Endothelial cell of umbilical vein (primary cell): ENCODE measurements around the gene POLR3G. TPM values are rescaled to one million over a fixed set of nuclear protein-coding genes. Genes with fewer than 3 reads are reported as not detected.

ENCODE experiments used
- BruUV-seq: library from RNA; stranded (reverse); fragments of 400-500 nt; replicated peaks from 2 replicates; lab custom pipeline; 2021; lab: Mats Ljungman, UMichigan
- CTCF ChIA-PET: fragments of 300-600, 350-600 bp; sonication (Branson Sonifier 250); formaldehyde crosslinking; loops from one replicate; lab custom pipeline; 2021; ENCODE audit warnings: antibody characterized with exemption, inconsistent platforms; lab: Charles Lee
- POLR2A ChIA-PET: fragments of 300-600, 350-600 bp; sonication (Branson Sonifier 250); formaldehyde crosslinking; loops from one replicate; lab custom pipeline; 2021; ENCODE audit warnings: antibody characterized with exemption, inconsistent platforms; lab: Charles Lee
- DNase-seq: peaks from one replicate; pipeline ENCODE4 v3.0.0-alpha.2; 2011; ENCODE audit warnings: low read depth, low spot score
- FAIRE-seq: peaks from 2 replicates; lab custom pipeline; 2011; peaks lifted over from hg19 to GRCh38; lab: Jason Lieb, UNC
- H2AFZ ChIP-seq: 2 replicates; pipeline ENCODE4 v1.6.0; 2012; ENCODE audit warnings: low read depth, low read length, control low read depth, inconsistent platforms
- H3K27ac ChIP-seq: 2 replicates; pipeline ENCODE4 v1.5.1; 2011; ENCODE audit warnings: low read depth, mild to moderate bottlenecking, control low read depth, low read length, moderate library complexity; ENCODE audit not compliant: insufficient read depth
- H3K27me3 ChIP-seq, 2 experiments: 2 replicates each; pipeline versions ENCODE4 v1.6.0 to v1.6.1; 2011; ENCODE audit warnings: low read length in 2 of 2, mixed read lengths in 1 of 2; ENCODE audit not compliant: control insufficient read depth in 2 of 2, insufficient read depth in 2 of 2
- H3K36me3 ChIP-seq, 2 experiments: 2 replicates in 1 of 2; 3 replicates in 1 of 2; pipeline ENCODE4 v1.5.1; 2011; ENCODE audit warnings: low read length in 2 of 2, mild to moderate bottlenecking in 1 of 2, moderate library complexity in 1 of 2; ENCODE audit not compliant: control insufficient read depth in 2 of 2, insufficient read depth in 2 of 2; ENCODE audit errors: extremely low read depth in 1 of 2
- H3K4me1 ChIP-seq: 3 replicates; pipeline ENCODE4 v1.5.1; 2011; ENCODE audit warnings: mild to moderate bottlenecking, low read length; ENCODE audit not compliant: control insufficient read depth, insufficient read depth; ENCODE audit errors: extremely low read depth
- H3K4me2 ChIP-seq: 2 replicates; pipeline ENCODE4 v1.6.1; 2011; ENCODE audit warnings: low read length, control low read depth, mixed read lengths; ENCODE audit not compliant: insufficient read depth
- H3K4me3 ChIP-seq, 3 experiments: fragments of 200-600 bp in 1 of 3; sonication (generic), shearing (Covaris generic) in 1 of 3; replicated peaks in 1 of 3; 2 replicates each; pipeline ENCODE4 v1.5.1; 2011 to 2016; ENCODE audit warnings: control low read depth in 3 of 3, low read length in 3 of 3, mild to moderate bottlenecking in 2 of 3, inconsistent platforms in 1 of 3, low read depth in 1 of 3, moderate library complexity in 1 of 3; ENCODE audit not compliant: insufficient read depth in 1 of 3
- H3K79me2 ChIP-seq: 2 replicates; pipeline ENCODE4 v1.6.0; 2012; ENCODE audit warnings: low read length, inconsistent platforms; ENCODE audit not compliant: control insufficient read depth, insufficient read depth
- H3K9ac ChIP-seq: replicated peaks from 2 replicates; pipeline ENCODE3; 2011; ENCODE audit warnings: low read length, control low read depth; ENCODE audit not compliant: insufficient read depth; ENCODE audit errors: extremely low read depth
- H3K9me1 ChIP-seq: replicated peaks from 3 replicates; pipeline ENCODE4 v1.6.0; 2011; ENCODE audit warnings: mild to moderate bottlenecking, low read length; ENCODE audit not compliant: control insufficient read depth, insufficient read depth; ENCODE audit errors: extremely low read depth
- H3K9me3 ChIP-seq: replicated peaks from 2 replicates; pipeline ENCODE4 v1.5.1; 2012; ENCODE audit warnings: low read length, inconsistent platforms; ENCODE audit not compliant: control insufficient read depth, insufficient read depth
- H4K20me1 ChIP-seq: replicated peaks from 2 replicates; pipeline ENCODE3; 2011; ENCODE audit warnings: mild to moderate bottlenecking, low read length; ENCODE audit not compliant: control insufficient read depth, insufficient read depth; ENCODE audit errors: extremely low read depth
- FOS ChIP-seq: IDR thresholded peaks from 2 replicates; pipeline ENCODE4 v1.6.1; 2011; ENCODE audit warnings: mild to moderate bottlenecking, low read length, moderate library complexity, borderline replicate concordance; ENCODE audit not compliant: insufficient read depth
- GATA2 ChIP-seq: IDR thresholded peaks from 2 replicates; pipeline ENCODE4 v1.7.0; 2011; ENCODE audit warnings: low read depth, mild to moderate bottlenecking, moderate library complexity, mixed read lengths, low read length; ENCODE audit not compliant: insufficient read length, insufficient read depth
- JUN ChIP-seq: IDR thresholded peaks from 2 replicates; pipeline ENCODE4 v1.6.1; 2011; ENCODE audit warnings: borderline replicate concordance, low read depth; ENCODE audit not compliant: insufficient read length, insufficient read depth
- POLR2A ChIP-seq: IDR thresholded peaks from 2 replicates; pipeline ENCODE4 v1.6.1; 2012; ENCODE audit warnings: low read depth, mild to moderate bottlenecking, control low read depth, low read length
- dilution Hi-C: fragments of 300-500 bp; cut with MboI; formaldehyde crosslinking; loops from one replicate; pipeline ENCODE4 v1.15.0; 2019; ENCODE audit warnings: low sequenced_read_pairs; ENCODE audit not compliant: extremely low pct_ligation_motif_present
- intact Hi-C: fragments of 100-400 bp; cut with micrococcal nuclease; formaldehyde crosslinking; loops from one replicate; pipeline ENCODE4 v1.10.0; 2022
- polyA plus RNA-seq, 4 experiments: library from polyadenylated mRNA; depleted of rRNA in 3 of 4; stranded (reverse) in 3 of 4; unstranded in 1 of 4; fragments of >200 nt; gene quantifications; 2 replicates each; pipeline versions ENCODE4 v1.2.1 to v1.2.3, GENCODE V29; 2011 to 2012; ENCODE audit warnings: missing spikeins in 1 of 4
- total RNA-seq: library from RNA; stranded (reverse); gene quantifications from 2 replicates; pipeline ENCODE4 v1.2.3, GENCODE V29; 2021
- TF ChIP-seq, protein P1 (sequence below): IDR thresholded peaks from 2 replicates; pipeline ENCODE4 v1.6.1; 2011; ENCODE audit not compliant: insufficient read depth, insufficient read length
- TF ChIP-seq, protein P2 (sequence below), 2 donors: IDR thresholded peaks; 1 replicate in 1 of 2; 2 replicates in 1 of 2; pipeline ENCODE4 v1.5.1; 2011; ENCODE audit warnings: low read length in 2 of 2, mild to moderate bottlenecking in 2 of 2, moderate library complexity in 2 of 2, control low read depth in 1 of 2, inconsistent platforms in 1 of 2, low read depth in 1 of 2; ENCODE audit not compliant: insufficient read depth in 1 of 2; ENCODE audit errors: extremely low read depth in 1 of 2

POLR3G gene
- total and polyA plus RNA-seq, 2 donors (not counting 3 experiments of a cell fraction or from before 2014, with no cell fraction given) = 15.0 to 15.7 TPM

DNA sequence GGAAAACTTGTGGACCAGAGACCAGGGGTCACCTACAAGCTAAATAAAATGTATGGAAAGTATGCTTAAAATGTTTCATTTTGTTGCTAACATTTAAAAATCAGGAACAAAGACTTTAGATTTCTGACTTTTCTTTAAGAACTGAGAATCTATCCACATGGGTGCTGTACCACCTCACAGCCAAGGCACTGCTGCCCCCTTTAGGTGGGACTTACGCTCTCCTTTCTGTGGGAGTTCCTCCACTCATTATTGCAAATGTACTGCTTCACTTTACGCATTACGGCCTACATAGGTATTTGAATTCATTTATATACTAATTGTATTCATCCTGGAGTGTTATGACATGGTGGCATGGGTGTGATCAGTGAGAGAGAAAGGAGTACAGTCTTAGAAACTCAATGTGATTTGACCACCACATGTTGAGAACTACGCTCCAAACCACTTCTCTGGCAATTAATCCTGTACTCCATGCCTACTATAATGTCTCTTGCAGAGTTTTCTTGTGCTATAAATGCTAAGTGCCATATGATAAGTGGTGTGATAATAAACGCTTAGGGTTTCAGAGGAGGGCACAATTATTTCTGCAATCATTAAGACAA is 40.4 kb upstream of the POLR3G start:
- intact Hi-C loops = no loop called here
- H3K27ac ChIP-seq = no peak overlapping the region
- H3K4me1 ChIP-seq = no peaks in the 10 kb centered on the region
- H3K79me2 ChIP-seq = no peaks in the 10 kb centered on the region
- no peaks in the 10 kb centered on the region for H3K36me3 ChIP-seq
- peaks cover 8 to 9% of the 10 kb centered on the region in 2 experiments for H3K27me3 ChIP-seq
- no peak overlapping the region for H3K9ac ChIP-seq
- no peaks in the 10 kb centered on the region for H3K9me3 ChIP-seq
- TF ChIP-seq JUN (no peak), FOS (no peak), GATA2 (no peak), POLR2A (no peak)
- TF ChIP-seq, protein P1, sequence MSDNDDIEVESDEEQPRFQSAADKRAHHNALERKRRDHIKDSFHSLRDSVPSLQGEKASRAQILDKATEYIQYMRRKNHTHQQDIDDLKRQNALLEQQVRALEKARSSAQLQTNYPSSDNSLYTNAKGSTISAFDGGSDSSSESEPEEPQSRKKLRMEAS = no peak
- TF ChIP-seq, protein P2, sequence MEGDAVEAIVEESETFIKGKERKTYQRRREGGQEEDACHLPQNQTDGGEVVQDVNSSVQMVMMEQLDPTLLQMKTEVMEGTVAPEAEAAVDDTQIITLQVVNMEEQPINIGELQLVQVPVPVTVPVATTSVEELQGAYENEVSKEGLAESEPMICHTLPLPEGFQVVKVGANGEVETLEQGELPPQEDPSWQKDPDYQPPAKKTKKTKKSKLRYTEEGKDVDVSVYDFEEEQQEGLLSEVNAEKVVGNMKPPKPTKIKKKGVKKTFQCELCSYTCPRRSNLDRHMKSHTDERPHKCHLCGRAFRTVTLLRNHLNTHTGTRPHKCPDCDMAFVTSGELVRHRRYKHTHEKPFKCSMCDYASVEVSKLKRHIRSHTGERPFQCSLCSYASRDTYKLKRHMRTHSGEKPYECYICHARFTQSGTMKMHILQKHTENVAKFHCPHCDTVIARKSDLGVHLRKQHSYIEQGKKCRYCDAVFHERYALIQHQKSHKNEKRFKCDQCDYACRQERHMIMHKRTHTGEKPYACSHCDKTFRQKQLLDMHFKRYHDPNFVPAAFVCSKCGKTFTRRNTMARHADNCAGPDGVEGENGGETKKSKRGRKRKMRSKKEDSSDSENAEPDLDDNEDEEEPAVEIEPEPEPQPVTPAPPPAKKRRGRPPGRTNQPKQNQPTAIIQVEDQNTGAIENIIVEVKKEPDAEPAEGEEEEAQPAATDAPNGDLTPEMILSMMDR (IDR thresholded peaks at IDR 0.05; ENCODE audit: extremely low read depth in 1 of 2, insufficient read depth in 1 of 2, low read depth in 1 of 2, low read length in 2 of 2) = peak; percentile 54 to 64
- DNase-seq (peak; percentile 41), FAIRE-seq (no peak)
- H4K20me1 ChIP-seq = no peaks in the 10 kb centered on the region
- H2AFZ ChIP-seq = no peak overlapping the region
- dilution Hi-C loops = no loop called here
- no peak overlapping the region for H3K4me2 ChIP-seq
- ChIA-PET POLR2A (no interaction called here), CTCF (interaction anchor here (1.0 kb wide), 1 partner anchor 95 kb away, joined by 3 read pairs; the partner anchor contains the start of gene LYSMD3)
- BruUV-seq = no TSS peak
- no peaks in the 10 kb centered on the region for H3K9me1 ChIP-seq
- no peak overlapping the region for H3K4me3 ChIP-seq
